ENCODE data around the gene MYPN.

GRCh38 chr10:68103261-68103878, 5.9 kb upstream of the MYPN start:
- TF ChIP-seq CTCF (IDR thresholded peaks at IDR 0.05), result no peak
- no peak for TF ChIP-seq POLR2A (IDR thresholded peaks at IDR 0.05)
